Stimulated activated CD8-positive, alpha-beta memory T cell treated with anti-CD3 and anti-CD28 coated beads, Interleukin-7, amount 100 ng/mL, for 48 hours (primary cell): ENCODE data around the gene HOXC6.

Source experiments
- DNase-seq, 2 donors: peaks; one replicate each; pipeline ENCODE4 v3.0.0-alpha.2; 2020; ENCODE audit warnings: low read depth in 1 of 2; ENCODE audit errors: extremely low read depth in 1 of 2

Gene HOXC6

GRCh38 chr12:54001283-54002187 is 26.7 kb upstream of the HOXC6 start:
- DNase-seq = no peak

- DNase-seq = no peak
Observed at GRCh38 chr12:54002278-54002914, 25.8 kb upstream of the HOXC6 start.

GRCh38 chr12:54002915-54003389 is 25.3 kb upstream of the HOXC6 start:
- DNase-seq = no peak

- no peak for DNase-seq
Observed at GRCh38 chr12:54003625-54004024, 24.6 kb upstream of the HOXC6 start.

GRCh38 chr12:54004063-54004840 is 24.0 kb upstream of the HOXC6 start:
- no peak for DNase-seq

GRCh38 chr12:54004841-54005530 is 23.3 kb upstream of the HOXC6 start:
- DNase-seq = no peak

GRCh38 chr12:54005531-54005852 is 22.7 kb upstream of the HOXC6 start:
- no peak for DNase-seq

- DNase-seq = peak; percentile 54 to 69
Observed at GRCh38 chr12:54005853-54006558, 22.2 kb upstream of the HOXC6 start.

- DNase-seq = no peak
Observed at GRCh38 chr12:54006559-54007220, 21.6 kb upstream of the HOXC6 start.

- no peak for DNase-seq
Observed at GRCh38 chr12:54007538-54008259, 20.5 kb upstream of the HOXC6 start.

GRCh38 chr12:54008260-54008552 is 20.0 kb upstream of the HOXC6 start:
- no peak for DNase-seq

- DNase-seq = no peak
Observed at GRCh38 chr12:54009171-54010052, 18.8 kb upstream of the HOXC6 start.

- DNase-seq = no peak
Observed at GRCh38 chr12:54010053-54010971, 17.9 kb upstream of the HOXC6 start.

- no peak for DNase-seq
Observed at GRCh38 chr12:54010972-54011664, 17.1 kb upstream of the HOXC6 start.

GRCh38 chr12:54011665-54012532 is 16.3 kb upstream of the HOXC6 start:
- no peak for DNase-seq
